Bone marrow (tissue), 2 donors: Measurements from ENCODE around the gene ENTR1.

Experiments used
- DNase-seq, 2 donors: peaks; one replicate each; lab custom pipeline; 2025; lab: John Stamatoyannopoulos, UW

ENTR1 gene

DNA sequence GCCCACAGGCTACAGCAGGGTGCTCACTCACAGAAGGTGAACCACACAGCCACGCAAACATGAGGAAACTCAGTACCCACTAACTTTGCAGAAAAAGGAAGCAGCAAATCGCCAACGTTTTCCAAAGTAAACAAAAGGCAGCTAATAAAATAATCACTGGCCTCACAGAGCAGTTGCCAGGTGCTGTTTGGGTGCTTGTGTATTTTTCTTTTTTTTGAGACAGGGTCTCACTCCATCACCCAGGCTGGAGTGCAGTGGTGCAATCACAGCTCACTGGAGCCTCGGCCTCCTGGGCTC is 14.2 kb downstream of the ENTR1 start:
- no peak for DNase-seq

DNA sequence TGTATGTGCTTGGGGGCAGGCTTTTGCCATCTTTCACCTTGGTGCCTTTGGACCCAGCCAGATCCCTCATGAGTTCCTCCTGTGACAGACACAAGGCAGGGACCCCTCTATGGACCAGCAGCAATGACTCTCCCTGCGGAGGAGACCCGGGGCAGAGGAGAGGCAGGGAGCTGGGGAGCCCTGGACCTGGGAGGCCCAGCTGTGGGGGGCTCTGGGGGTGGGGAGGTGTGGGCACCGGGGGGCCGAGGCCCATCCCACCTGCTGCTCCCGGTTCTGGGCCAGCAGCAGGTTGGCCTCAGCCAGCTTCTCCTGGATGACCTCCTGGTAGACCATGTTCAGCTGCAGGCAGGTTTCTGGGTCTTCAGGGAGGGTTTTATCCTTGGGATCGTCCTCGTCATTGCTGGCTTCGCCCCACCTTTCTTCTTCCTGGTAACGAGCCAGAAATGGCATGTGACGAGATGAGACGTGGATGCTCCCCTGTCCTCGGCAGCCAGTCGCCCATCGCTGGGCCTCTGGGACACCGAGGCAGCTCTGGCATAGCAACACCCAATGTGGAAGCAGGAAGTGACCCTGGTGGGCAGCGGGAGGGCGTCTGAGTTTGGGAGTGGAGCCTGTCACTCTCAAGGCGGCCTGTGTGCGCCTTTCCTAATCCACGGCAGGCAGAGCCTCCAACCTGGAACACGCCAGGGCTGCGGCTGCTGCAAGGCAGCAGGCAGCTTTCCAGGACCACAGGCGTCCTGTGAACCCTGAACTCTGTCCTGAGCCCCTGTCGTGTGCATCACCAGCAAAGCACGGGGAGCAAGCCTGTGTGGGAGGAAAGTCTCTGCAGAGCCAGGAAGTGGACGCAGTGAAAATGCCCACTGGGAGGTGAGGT is 14.8 kb downstream of the ENTR1 start:
- no peak for DNase-seq

DNA sequence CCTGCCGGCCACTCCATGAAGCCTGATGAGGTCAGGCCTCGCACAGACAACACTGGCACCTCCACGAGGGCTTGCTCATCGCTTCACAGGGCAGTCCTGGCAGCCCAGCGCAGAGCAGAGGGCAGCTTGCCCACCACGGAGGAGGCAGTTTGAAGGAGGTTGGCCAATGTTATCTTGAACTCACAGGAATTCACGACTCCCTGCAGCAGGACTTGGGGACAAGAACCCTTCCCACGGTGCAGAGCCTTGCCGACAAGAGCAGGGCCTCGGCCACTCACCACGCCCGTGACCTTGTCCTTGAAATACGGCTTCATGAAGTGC is 15.4 kb downstream of the ENTR1 start:
- no peak for DNase-seq

DNA sequence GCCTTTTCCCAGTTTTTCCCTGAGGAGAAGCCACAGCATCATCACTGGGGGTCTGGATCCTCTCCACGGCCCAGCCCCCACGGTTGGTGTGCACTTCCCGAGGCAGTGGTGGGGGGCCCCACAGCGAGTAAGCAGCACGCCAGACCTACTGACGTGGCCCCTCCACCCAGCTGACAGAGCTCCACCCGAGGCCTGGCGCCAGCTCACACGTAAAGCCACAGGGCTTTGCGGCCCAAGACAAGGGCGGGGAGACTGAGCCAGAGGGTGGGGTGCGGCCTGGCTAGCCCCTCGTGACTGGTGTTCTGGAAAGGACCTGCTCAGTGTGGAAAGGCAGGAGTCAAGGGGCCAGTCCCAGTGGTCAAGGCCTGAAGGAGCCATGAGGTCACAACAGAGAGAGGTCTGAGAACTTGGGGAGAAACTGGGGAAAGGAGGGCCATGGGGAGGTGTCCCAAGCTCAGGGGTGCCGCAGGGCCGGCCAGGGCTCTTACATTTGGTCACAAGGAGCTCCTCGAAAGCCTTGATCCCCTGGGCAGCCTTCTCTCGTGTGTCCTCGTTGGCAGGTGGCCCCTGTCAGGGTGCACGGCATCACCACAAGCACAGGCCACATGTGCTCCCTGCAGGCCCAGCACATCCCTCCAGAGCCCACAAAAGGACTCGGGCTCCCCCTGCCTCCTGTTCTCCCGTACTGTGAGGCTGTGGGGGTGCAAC is 15.9 kb downstream of the ENTR1 start:
- no peak for DNase-seq

DNA sequence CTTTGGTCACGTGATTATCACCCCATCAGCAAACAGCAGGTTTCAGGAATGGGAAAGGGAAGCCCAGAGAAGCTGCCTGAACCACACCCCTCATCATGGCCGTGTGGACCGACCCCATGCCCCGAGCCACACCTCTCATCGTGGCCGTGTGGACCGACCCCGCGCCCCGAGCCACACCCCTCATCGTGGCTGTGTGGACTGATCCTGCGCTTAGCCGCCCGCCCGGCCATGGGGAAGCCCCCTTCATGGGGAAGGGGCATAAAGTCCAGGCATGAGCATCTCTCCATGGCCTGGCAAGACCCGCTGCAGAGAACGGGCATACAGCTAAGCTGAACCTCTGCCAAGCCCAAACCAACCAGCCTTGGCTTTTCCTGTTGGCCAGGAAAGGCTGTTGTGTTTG is 16.9 kb downstream of the ENTR1 start:
- DNase-seq: no peak

DNA sequence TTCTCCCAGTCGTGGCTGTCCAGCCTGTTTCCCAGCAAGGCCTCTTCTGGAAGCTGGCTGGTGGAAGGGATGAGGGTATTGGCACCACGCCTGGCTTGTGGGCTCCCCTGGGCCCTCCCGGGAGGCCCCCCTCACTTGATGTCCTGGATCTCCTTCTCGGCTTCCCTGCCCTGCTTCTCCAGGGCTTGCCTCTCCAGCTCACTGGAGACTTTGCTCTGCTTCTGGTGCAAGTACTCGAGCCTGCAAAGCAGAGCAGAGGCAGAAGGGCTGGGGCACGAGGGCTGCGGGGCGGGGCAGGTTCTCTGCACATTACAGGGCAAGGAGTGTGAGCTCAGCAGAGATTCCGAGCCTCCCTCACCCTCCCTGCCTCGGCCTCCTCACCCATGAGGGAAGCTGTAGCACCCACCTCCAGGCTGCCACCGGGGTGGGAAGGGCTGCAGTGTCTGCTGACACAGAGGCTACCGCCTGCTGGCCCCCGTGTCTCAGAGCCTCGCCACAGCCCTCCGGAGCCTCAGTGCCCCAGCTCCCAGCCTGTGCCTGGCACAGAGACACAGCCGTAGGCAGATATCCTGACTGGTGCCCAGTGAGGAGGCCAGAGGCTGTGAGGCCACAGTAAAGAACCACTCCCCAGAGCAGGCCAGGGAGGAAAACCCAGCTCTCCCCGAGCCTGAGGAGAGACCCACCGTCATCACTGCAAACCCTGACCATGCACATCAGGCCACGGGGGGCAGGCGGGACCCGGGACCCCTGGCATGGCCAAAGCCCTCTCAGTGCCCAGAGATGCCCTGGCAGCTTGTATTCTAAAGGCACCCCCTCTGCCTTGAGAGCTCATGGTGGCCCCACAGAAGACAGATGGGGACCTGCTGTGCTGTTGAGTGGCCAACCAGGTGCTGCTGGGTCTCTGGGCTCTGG is 17.6 kb downstream of the ENTR1 start:
- no peak for DNase-seq

DNA sequence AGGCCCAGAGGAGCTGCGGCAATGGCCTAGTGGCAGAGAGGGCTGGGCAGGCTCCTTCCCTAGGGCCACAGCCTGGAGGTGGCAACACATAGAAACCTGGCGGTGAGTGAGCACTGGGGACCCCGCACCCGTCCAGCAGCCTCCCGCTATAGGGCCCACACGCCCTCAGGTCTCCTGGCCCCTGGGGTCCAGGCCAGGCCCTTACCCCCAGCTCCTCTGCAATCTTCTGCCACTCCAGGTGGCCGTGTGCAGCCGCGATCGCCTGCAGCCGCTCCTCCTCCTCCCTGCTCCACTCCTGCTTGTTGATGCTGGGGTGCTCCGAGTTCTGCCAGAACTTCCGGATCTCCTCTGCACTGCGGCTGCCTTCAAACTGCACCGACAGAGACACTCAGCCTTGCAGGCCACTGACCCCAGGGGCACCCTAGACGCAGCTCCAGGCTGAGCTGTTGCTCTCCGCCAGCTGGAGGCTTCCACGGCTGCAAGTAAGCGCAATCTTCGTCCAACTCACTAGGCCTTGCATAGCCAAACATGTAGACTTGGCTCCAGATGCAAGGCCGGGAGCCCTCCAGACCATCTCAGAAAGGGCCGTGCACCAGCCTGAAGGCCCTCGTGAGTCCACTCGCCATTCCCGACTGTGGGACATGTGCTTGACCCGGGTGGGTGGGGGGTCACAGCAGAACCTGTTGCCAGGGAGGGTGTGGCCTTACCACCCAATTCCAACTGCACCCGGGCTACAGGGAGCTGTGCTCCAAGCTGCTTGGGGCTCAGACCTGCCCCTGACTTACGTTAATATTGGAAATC is 18.5 kb downstream of the ENTR1 start:
- no peak for DNase-seq

DNA sequence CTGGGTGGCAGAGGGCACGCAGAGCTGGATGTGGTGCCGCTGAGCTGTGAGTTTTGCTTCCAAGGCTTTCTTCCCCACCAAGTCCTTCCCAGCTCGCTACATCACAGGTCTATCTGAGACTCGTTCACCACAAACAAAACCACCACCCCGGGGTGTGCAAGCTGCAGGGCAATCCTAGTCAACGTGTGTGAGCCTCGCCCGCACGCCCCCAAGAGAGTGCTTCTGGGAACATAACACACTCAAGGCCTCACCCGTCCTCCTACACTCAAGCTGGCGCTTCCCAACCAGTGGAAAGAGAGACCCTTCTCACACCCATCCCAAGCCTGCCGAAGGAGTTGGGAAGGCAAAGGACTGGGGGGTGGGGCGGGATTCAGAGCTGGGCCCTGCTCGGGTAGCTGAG is 21.0 kb downstream of the ENTR1 start:
- DNase-seq: no peak

DNA sequence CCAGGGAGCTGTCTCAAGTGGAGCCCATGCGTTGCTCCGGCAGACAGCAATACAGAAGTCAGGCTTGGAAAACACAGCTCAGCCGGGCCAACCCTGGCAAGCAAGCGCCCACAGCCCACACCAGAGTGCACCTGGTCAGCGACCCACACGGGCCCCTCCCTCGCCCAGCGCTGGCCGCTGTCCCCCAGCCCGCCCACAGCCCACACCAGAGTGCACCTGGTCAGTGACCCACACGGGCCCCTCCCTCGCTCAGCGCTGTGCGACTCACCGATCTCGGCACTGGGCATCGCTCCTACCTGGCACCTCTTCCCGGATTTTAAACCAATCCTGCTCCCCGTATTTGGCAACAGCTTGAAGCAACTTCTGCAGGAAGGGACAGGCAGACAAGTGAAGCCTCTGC is 23.2 kb downstream of the ENTR1 start:
- DNase-seq: no peak

DNA sequence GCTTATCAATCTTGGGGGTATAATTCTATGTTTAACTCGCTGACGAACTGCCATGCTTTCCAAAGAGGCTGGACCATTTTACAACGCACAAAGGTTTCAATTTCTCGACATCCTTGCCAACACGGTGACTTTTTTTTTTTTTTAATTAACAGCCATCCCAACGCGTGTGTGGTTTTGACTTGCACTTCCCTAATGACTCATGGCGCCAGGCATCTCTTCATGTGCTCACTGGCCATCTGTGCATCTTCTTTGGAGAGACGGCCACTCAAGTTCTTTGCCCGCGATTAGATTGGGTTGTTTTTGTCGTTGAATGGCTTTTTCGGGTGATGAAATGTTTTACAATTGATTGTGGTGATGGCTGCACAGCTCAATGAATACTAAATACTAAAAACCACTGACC is 24.4 kb downstream of the ENTR1 start:
- no peak for DNase-seq

DNA sequence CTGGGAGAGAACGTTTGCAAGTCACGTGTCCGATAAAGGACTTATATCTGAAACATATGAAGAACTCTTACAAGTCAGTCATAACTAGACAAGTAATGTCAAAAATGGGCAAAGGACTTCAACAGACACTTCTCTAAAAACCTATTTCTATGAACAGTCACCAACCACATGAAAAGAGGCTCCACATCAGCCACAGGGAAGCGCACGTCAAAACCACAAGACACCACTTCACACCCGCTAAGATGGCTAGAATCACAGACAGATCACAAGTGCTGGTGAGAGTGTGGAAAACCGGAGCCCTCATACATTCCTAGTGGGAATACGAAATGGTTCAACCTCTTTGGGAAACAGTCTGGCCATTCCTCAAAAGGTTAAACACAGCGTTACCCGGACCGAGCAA is 25.4 kb downstream of the ENTR1 start:
- no peak for DNase-seq

DNA sequence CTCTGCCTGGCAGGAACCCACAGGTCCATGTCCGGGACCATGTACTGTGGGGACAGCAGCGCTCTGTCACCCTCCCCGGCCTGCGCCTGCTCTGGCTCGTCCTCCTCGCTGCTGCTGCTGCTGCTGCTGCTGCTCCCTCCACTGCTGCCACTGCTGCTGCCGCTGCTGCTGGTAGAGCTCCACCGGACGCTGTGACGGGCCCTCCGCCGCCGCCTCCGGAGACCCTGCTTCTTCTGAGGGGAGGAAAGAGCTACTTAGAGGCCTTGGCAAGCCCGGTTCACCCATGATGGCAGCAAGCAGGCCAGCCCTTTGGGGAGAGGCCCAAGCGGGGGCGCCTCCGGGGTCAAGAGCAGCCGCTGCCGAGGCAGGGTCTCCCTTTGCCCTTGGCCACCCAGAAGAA is 27.0 kb downstream of the ENTR1 start:
- no peak for DNase-seq

DNA sequence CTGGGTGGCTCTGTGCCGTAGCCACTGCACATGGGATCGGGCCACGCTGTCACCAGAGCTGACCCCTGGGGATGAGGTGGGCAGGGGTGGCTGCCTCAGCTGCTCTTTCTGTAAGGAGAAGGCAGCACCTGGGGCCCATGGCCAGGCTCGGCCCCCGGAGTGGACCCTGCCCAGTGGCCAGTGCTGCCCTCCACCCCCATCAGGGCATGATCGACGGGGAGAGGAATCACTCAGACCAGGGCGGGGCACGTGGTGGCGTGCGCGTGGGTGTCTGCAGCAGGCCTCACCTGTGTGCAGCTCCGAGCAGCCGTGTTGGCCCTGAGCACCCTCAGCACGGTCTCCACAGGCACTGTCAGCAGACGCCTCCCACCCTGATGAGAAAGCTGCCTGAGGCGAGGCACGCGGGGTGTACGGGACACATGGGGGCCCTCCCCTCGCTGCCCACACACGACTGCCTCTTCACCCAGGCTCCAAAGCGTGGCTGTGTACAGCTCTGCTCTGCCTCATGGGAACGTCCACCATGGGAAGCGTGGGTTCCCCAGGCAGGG is 28.4 kb downstream of the ENTR1 start:
- no peak for DNase-seq

DNA sequence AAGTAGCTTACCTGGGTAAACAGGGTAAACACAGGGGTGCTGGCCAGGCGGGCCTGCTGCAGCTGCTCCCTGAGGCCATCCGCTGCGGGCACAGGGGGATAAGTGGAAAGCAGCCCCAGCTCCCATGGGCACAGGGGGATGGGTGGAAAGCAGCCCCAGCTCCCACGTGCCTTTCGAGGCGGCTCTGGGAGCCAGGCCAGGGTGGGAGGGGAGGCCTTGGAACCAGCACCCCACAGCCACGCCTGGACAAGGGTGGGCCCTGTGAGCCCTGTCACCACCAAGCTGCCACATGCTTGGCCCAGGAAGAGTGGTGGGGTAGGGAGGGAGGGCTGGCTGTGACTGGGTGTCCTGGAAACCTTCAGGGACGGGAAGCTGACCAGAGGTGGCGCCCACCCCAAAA is 29.1 kb downstream of the ENTR1 start:
- DNase-seq: no peak

DNA sequence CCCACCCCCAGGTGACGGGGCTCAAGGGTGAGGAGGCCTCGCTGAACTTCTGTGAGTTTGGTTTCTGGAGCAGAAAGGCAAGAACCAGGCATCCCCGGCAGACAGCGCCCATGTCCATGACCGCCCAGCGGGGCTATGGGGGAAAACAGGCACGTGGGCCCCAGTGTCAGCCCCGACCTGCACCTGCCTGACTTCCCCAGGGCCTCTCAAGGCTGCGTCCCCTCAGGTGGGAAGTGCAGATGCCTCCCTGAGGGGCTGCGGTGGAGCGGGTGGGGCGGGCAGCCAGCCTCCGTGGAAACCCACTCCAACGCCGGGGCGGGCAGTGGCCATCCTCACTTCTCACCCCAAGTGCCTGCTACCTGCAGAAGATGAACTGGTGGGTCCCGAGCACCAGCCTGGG is 30.0 kb downstream of the ENTR1 start:
- DNase-seq: no peak

DNA sequence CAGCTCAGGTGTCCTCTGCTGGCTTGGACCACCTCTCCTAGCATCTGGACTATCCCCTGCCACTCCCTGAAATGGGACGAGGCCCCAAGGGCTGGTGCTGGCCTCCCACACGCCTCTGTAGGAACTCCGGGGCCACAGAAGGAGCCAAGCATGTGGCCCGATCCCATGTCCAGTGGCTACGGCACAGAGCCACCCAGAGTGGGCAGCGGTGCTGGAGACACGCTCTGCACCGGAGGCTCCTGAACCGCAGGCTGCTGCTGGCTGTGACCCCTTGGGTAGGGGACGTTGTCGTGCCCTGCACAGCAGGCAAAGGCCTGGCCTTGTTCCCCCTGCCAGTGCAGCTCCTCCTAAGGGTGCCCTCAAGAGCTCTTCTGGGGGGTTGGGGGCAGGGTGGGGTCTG is 30.5 kb downstream of the ENTR1 start:
- no peak for DNase-seq

DNA sequence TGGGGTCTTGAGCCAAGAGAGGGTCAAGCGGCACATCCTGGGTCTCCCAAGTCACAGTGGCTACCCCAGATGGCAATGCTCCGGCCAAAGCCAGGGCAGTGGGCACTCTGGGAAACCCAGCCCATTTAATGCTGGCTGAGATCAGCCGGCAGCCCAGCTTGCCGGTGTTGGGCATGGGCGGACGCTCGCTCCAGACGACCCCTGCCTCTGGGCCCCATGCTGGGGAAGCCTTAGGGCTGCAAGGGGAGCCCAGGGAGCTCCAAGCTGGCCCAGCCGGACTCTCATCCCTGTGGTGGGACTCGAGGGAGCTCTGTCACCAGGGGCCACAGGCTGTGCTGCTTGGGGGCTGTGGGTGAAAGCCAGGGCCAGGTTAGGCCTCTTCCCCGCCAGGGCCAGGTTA is 31.0 kb downstream of the ENTR1 start:
- DNase-seq: no peak

DNA sequence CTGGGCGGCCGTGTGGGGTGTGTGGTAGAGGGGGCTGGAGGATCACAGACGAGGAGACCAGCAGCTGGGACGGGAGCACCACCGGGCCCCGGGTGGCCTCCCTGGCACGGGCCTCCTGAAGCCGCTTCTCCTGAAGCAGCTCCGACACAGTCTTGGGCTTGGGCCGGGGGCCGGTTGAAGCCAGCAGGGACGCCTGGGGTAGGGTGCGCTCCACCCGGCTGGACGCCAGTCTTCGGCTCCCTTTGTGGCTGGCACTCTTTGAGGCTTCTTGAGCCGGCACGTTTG is 31.5 kb downstream of the ENTR1 start:
- no peak for DNase-seq

DNA sequence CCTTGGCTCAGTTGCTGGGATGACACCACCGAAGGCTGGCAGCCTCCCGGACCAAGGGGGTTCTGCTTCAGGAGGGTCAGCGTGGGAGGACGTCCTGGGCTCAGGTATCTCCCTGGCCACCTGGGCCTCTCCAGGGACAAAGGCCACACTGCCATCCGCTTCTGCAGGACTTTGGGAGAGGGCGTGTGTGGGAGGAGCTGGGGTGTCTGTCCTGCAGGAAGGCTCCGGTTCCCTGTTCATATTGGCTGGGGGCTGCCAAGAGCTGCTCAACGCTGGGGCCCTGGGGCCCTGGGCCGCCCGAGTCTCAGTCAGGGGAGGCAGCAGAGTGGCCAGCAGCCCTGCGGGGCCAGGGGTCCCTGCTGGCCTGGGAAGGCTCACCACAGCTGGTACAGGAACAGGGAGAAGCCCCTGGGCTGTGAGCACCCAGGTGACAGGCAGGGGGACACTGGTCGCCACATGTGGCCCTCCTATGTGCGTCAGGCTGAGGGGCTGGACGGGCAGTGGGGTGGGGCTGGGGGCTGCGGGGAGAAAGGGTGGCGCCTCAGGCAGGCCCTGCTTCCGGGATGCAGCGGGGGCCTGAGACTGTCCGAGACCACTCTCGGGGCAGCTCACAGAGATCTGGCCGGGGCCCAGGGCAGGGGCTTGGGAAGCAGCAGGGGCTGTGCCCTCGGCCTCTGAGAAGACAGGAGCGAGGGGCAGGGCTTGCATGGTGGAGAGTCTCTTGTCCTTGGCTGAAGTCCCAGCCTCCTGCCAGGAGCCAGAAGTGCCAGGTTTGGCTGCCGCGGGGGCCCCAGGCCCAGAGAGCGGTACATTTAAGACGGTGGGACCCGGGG is 32.0 kb downstream of the ENTR1 start:
- DNase-seq: no peak

DNA sequence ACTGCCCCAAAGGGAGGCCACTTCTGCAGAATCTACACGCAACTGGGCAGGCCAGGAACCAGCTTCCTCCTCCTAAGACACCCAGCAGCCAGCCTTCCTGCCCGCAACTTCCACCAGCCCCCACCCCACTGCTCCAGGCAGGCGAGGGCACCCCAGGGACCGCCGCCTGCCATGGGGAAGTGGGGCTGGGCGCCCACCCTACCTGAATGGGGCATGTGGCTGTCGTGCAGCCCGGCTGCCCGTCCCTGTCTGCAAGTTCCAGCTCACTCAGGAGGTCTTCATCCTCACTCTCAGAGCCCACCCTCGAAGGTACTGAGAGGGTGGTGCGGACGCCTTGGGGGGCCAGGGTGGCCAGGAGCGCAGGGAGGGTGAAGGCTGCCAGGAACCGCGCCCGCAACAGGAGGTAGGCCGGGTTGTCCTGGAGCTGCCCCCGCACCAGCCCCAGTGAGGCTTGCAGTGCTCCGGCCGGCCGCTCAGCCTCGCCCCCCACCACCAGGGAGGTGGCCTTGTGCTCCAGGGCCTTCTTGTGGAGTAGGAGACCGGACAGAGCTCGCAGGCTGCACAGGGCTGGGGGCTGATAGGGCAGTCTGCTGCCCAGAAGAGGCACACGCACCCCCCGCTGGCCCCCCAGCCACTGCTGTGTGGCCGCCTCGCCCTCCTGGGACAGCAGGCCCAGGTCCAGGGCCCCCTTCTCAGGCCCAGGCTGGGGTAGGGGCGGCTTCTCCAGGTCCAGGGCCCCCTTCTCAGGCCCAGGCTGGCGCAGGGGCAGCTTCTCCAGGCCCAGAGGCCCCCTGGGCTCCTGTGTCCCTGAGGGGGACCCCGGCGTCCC is 32.9 kb downstream of the ENTR1 start:
- DNase-seq: no peak
